H9 (cell line): ENCODE data around the gene TSG101. TPM values are rescaled to one million over a fixed set of nuclear protein-coding genes. Genes with fewer than 3 reads are reported as not detected.

Experiments used
- DNase-seq: peaks from one replicate; pipeline ENCODE4 v3.0.0-alpha.2; 2017
- H2AFZ ChIP-seq: one replicate; pipeline ENCODE4 v1.6.1; 2013; ENCODE audit warnings: mild to moderate bottlenecking, low read length, control low read depth, moderate library complexity
- H2AK5ac ChIP-seq: 2 replicates; pipeline ENCODE4 v1.6.1; 2013; ENCODE audit warnings: low read length, control low read depth, mixed read lengths; ENCODE audit not compliant: insufficient read length
- H2BK120ac ChIP-seq: one replicate; pipeline ENCODE4 v1.6.1; 2013; ENCODE audit warnings: low read depth, mild to moderate bottlenecking, low read length, control low read depth, inconsistent platforms; ENCODE audit not compliant: poor library complexity, severe bottlenecking
- H2BK12ac ChIP-seq: 2 replicates; pipeline ENCODE4 v1.6.1; 2013; ENCODE audit warnings: low read length, control low read depth, mixed read lengths, low read depth; ENCODE audit not compliant: insufficient read length
- H2BK15ac ChIP-seq: 2 replicates; pipeline ENCODE4 v1.6.1; 2013; ENCODE audit warnings: low read depth, low read length, control low read depth
- H2BK20ac ChIP-seq: one replicate; pipeline ENCODE4 v1.6.1; 2013; ENCODE audit warnings: low read depth, mild to moderate bottlenecking, low read length, control low read depth, inconsistent platforms; ENCODE audit not compliant: poor library complexity, severe bottlenecking
- H2BK5ac ChIP-seq: 2 replicates; pipeline ENCODE4 v1.6.1; 2013; ENCODE audit warnings: low read length, control low read depth, mixed read lengths; ENCODE audit not compliant: insufficient read length
- H3K14ac ChIP-seq: 2 replicates; pipeline ENCODE4 v1.6.1; 2013; ENCODE audit warnings: low read length, control low read depth; ENCODE audit not compliant: insufficient read depth
- H3K18ac ChIP-seq: 2 replicates; pipeline ENCODE4 v1.6.1; 2013; ENCODE audit warnings: low read depth, mild to moderate bottlenecking, mixed read lengths, low read length, control low read depth; ENCODE audit not compliant: insufficient read length
- H3K23ac ChIP-seq: 2 replicates; pipeline ENCODE4 v1.6.1; 2013; ENCODE audit warnings: low read length, control low read depth, mixed read lengths, low read depth; ENCODE audit not compliant: insufficient read length
- H3K23me2 ChIP-seq: 2 replicates; pipeline ENCODE4 v1.6.1; 2013; ENCODE audit warnings: low read depth, mild to moderate bottlenecking, mixed read lengths, low read length, control low read depth; ENCODE audit not compliant: insufficient read length, poor library complexity, severe bottlenecking
- H3K27ac ChIP-seq: 2 replicates; pipeline ENCODE4 v1.5.1; 2013; ENCODE audit warnings: low read length, control low read depth, mixed read lengths, low read depth; ENCODE audit not compliant: insufficient read length
- H3K27me3 ChIP-seq: 2 replicates; pipeline ENCODE4 v1.6.1; 2013; ENCODE audit warnings: low read length, control low read depth, inconsistent platforms; ENCODE audit not compliant: insufficient read depth
- H3K4ac ChIP-seq: 2 replicates; pipeline ENCODE4 v1.6.1; 2013; ENCODE audit warnings: low read depth, mild to moderate bottlenecking, control low read depth, inconsistent platforms, low read length, moderate library complexity
- H3K4me1 ChIP-seq: 2 replicates; pipeline ENCODE4 v1.6.1; 2013; ENCODE audit warnings: low read length, control low read depth, inconsistent platforms; ENCODE audit not compliant: insufficient read depth
- H3K4me2 ChIP-seq: 2 replicates; pipeline ENCODE4 v1.6.1; 2013; ENCODE audit warnings: low read length, control low read depth, mixed read lengths; ENCODE audit not compliant: insufficient read length, insufficient read depth
- H3K56ac ChIP-seq: 2 replicates; pipeline ENCODE4 v1.6.1; 2013; ENCODE audit warnings: low read depth, mild to moderate bottlenecking, mixed read lengths, low read length, control low read depth; ENCODE audit not compliant: insufficient read length
- H3K79me1 ChIP-seq: 2 replicates; pipeline ENCODE4 v1.6.1; 2013; ENCODE audit warnings: low read depth, mild to moderate bottlenecking, moderate library complexity, low read length, control low read depth, inconsistent platforms; ENCODE audit not compliant: insufficient read depth, poor library complexity, severe bottlenecking
- H3K79me2 ChIP-seq: 2 replicates; pipeline ENCODE4 v1.6.1; 2013; ENCODE audit warnings: low read length, control low read depth, inconsistent platforms; ENCODE audit not compliant: insufficient read depth
- H3K9ac ChIP-seq: 2 replicates; pipeline ENCODE4 v1.6.1; 2013; ENCODE audit warnings: low read length, control low read depth, mixed read lengths; ENCODE audit not compliant: insufficient read length; ENCODE audit errors: extremely low read depth
- H3K9me3 ChIP-seq: one replicate; pipeline ENCODE4 v1.6.1; 2013; ENCODE audit warnings: low read depth, low read length, inconsistent platforms; ENCODE audit not compliant: control insufficient read depth
- H3T11ph ChIP-seq: one replicate; pipeline ENCODE4 v1.6.1; 2013; ENCODE audit warnings: mild to moderate bottlenecking, low read length, control low read depth, inconsistent platforms
- H4K20me1 ChIP-seq: one replicate; pipeline ENCODE4 v1.6.1; 2013; ENCODE audit not compliant: control insufficient read depth, insufficient read length, insufficient read depth
- H4K5ac ChIP-seq: 2 replicates; pipeline ENCODE4 v1.6.1; 2013; ENCODE audit warnings: low read depth, mild to moderate bottlenecking, mixed read lengths, low read length, control low read depth; ENCODE audit not compliant: insufficient read length
- H4K8ac ChIP-seq: replicated peaks from 2 replicates; pipeline ENCODE4 v1.6.1; 2013; ENCODE audit warnings: low read length, control low read depth, mixed read lengths, low read depth; ENCODE audit not compliant: insufficient read length
- H4K91ac ChIP-seq: 2 replicates; pipeline ENCODE4 v1.6.1; 2013; ENCODE audit warnings: low read depth, mild to moderate bottlenecking, moderate library complexity, mixed read lengths, low read length, control low read depth; ENCODE audit not compliant: insufficient read length
- H3K27ac Mint-ChIP-seq, 3 experiments: 2 replicates in 2 of 3; 3 replicates in 1 of 3; pipeline ENCODE4 v1.8.0; 2020 to 2021; ENCODE audit warnings: mixed read lengths in 3 of 3, mild to moderate bottlenecking in 1 of 3, moderate library complexity in 1 of 3
- H3K27me3 Mint-ChIP-seq: 2 replicates; pipeline ENCODE4 v1.8.0; 2021; ENCODE audit warnings: low read depth, mild to moderate bottlenecking, moderate library complexity, mixed read lengths
- H3K36me3 Mint-ChIP-seq, 3 experiments: 2 replicates in 2 of 3; 3 replicates in 1 of 3; pipeline ENCODE4 v1.8.0; 2020 to 2021; ENCODE audit warnings: low read depth in 3 of 3, mixed read lengths in 3 of 3; ENCODE audit not compliant: insufficient read depth in 1 of 3
- H3K4me1 Mint-ChIP-seq, 2 experiments: 2 replicates each; pipeline ENCODE4 v1.8.0; 2020; ENCODE audit warnings: mixed read lengths in 2 of 2
- H3K4me3 Mint-ChIP-seq, 2 experiments: 2 replicates in 1 of 2; 3 replicates in 1 of 2; pipeline ENCODE4 v1.8.0; 2020 to 2021; ENCODE audit warnings: mild to moderate bottlenecking in 2 of 2, mixed read lengths in 2 of 2, moderate library complexity in 1 of 2
- H3K9me3 Mint-ChIP-seq, 2 experiments: 2 replicates in 1 of 2; 3 replicates in 1 of 2; pipeline ENCODE4 v1.8.0; 2020; ENCODE audit warnings: mild to moderate bottlenecking in 2 of 2, mixed read lengths in 2 of 2, moderate library complexity in 1 of 2
- CTCF ChIP-seq: fragments of 200-600 bp; sonication (generic); conservative IDR thresholded peaks from 3 replicates; pipeline ENCODE4 v1.8.0; 2021; ENCODE audit warnings: antibody characterized with exemption, mild to moderate bottlenecking
- total RNA-seq: library from RNA; stranded (reverse); gene quantifications from 2 replicates; pipeline ENCODE4 v1.2.1, GENCODE V29; 2021

TSG101 gene
- total RNA-seq, 1 experiment from 2014 or later: 50.3 TPM

- H3K4me2 ChIP-seq: no peak overlapping the region
- no peaks in the 10 kb centered on the region for H3K27me3 ChIP-seq
- no peaks in the 10 kb centered on the region for H3K9me3 ChIP-seq
- no peaks in the 10 kb centered on the region for H3K79me1 ChIP-seq
- Mint-ChIP-seq H3K27me3 (no peaks in the 10 kb centered on the region), H3K36me3 (peaks cover 17 to 70% (median 56%) of the 10 kb centered on the region in 3 experiments), H3K4me1 (no peaks in the 10 kb centered on the region), H3K27ac (no peak overlapping the region), H3K4me3 (no peak overlapping the region), H3K9me3 (no peaks in the 10 kb centered on the region)
- no peaks in the 10 kb centered on the region for H3K23me2 ChIP-seq
- H3K79me2 ChIP-seq: no peaks in the 10 kb centered on the region
- no peak overlapping the region for H3K27ac ChIP-seq
- H2BK120ac ChIP-seq: no peak overlapping the region
- H2AFZ ChIP-seq: no peak overlapping the region
- no peaks in the 10 kb centered on the region for H3K4me1 ChIP-seq
- H2BK20ac ChIP-seq: no peak overlapping the region
- no peak overlapping the region for H3K14ac ChIP-seq
- no peaks in the 10 kb centered on the region for H4K20me1 ChIP-seq
- no peak overlapping the region for H3K4ac ChIP-seq
- no peak overlapping the region for H4K91ac ChIP-seq
- no peak overlapping the region for H4K8ac ChIP-seq
- H2BK5ac ChIP-seq: no peak overlapping the region
- H3K56ac ChIP-seq: no peak overlapping the region
- H2BK15ac ChIP-seq: no peak overlapping the region
- TF ChIP-seq CTCF: no peak
- H2BK12ac ChIP-seq: no peak overlapping the region
- no peak overlapping the region for H3K9ac ChIP-seq
- H4K5ac ChIP-seq: no peak overlapping the region
- H2AK5ac ChIP-seq: no peak overlapping the region
- H3T11ph ChIP-seq: no peak overlapping the region
- no peak overlapping the region for H3K18ac ChIP-seq
- H3K23ac ChIP-seq: no peak overlapping the region
- DNase-seq: no peak
These were observed 24.4 kb downstream of the TSG101 start for GRCh38 chr11:18502352-18502751.
